ENCODE measurements around the gene SLC7A1. TPM values are rescaled to one million over a fixed set of nuclear protein-coding genes. Genes with fewer than 3 reads are reported as not detected.

Gene SLC7A1
- total RNA-seq, 1 donor from 2014 or later: 91.5 TPM

DNA sequence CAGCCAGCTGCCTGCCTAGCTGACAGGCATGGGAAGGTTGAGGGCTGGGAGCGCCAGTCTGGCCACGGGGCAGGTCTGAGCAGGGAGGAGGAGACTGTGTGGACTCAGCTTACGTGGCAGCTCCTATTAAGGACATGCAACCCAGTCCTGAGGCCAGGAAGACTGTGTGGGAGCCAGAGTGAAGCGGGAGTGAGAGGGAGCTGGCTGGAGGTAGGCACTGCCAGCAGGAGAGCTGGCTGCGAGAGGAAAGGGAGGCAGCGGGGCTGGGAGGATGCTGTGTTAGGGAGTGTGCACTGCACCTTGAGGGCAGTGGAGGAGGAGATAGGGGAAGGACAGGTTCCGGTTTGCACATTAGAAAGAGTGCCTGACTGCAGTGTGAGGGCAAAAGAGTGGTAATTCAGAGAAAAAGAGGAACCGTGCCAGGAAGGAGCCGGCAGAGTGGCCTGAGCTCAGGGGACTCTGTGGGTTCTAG lies 99.2 kb downstream of the SLC7A1 start:
- TF ChIP-seq, protein P1, sequence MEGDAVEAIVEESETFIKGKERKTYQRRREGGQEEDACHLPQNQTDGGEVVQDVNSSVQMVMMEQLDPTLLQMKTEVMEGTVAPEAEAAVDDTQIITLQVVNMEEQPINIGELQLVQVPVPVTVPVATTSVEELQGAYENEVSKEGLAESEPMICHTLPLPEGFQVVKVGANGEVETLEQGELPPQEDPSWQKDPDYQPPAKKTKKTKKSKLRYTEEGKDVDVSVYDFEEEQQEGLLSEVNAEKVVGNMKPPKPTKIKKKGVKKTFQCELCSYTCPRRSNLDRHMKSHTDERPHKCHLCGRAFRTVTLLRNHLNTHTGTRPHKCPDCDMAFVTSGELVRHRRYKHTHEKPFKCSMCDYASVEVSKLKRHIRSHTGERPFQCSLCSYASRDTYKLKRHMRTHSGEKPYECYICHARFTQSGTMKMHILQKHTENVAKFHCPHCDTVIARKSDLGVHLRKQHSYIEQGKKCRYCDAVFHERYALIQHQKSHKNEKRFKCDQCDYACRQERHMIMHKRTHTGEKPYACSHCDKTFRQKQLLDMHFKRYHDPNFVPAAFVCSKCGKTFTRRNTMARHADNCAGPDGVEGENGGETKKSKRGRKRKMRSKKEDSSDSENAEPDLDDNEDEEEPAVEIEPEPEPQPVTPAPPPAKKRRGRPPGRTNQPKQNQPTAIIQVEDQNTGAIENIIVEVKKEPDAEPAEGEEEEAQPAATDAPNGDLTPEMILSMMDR (IDR thresholded peaks at IDR 0.05; ENCODE audit: insufficient read depth, low read length, poor library complexity, severe bottlenecking): no peak
- no peak for DNase-seq (ENCODE audit: low read depth)
- H3K4me3 ChIP-seq (ENCODE audit: low read depth, low read length): no peak overlapping the region
- no peaks in the 10 kb centered on the region for H3K36me3 ChIP-seq (ENCODE audit: control insufficient read depth, insufficient read depth, low read length)
- H3K27me3 ChIP-seq (ENCODE audit: control insufficient read depth, insufficient read depth, low read length): peaks cover 30% of the 10 kb centered on the region

DNA sequence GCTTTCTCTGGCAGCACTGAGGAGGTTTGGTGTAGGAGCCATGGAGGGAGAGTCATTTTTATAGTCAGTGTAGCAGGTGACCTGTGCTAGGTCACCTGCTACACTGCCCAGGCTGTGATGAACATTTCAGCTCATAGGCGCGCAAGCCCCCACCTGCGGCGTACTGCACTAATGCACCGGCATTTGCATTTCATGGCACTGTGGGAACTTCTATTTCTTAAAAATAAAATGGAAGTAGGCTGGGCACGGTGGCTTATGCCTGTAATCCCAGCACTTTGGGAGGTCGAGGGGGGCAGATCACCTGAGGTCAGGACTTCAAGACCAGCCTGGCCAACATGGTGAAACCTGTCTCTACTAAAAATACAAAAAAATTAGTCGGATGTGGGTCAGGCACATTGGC lies 101.0 kb downstream of the SLC7A1 start:
- TF ChIP-seq, protein P1 (IDR thresholded peaks at IDR 0.05; ENCODE audit: insufficient read depth, low read length, poor library complexity, severe bottlenecking): no peak
- Histone ChIP-seq H3K4me3 (ENCODE audit: low read depth, low read length) (no peak overlapping the region), H3K27me3 (ENCODE audit: control insufficient read depth, insufficient read depth, low read length) (peaks cover 26% of the 10 kb centered on the region), H3K36me3 (ENCODE audit: control insufficient read depth, insufficient read depth, low read length) (no peaks in the 10 kb centered on the region)
- DNase-seq (ENCODE audit: low read depth): no peak

DNA sequence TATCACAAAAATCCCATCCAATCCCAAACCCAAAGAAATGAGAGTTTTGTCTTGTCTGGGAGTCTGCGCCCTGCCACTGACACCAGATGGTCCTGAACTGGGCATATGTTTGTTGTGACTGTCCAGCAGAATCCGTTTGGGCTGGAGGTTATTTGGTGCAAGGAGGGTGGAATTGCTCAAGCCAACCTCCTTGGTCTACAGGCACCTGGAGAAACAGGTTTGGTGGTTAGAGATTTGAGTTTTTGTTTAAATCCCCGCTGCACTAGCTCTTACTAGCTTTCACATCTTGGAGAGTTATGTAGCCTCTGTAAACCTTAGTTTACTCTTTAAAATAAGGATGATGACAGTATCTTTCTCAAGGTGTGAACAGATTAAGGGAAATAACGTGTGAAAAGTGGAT lies 101.7 kb downstream of the SLC7A1 start:
- TF ChIP-seq, protein P1 (IDR thresholded peaks at IDR 0.05; ENCODE audit: insufficient read depth, low read length, poor library complexity, severe bottlenecking): no peak
- Histone ChIP-seq H3K36me3 (ENCODE audit: control insufficient read depth, insufficient read depth, low read length) (no peaks in the 10 kb centered on the region), H3K4me3 (ENCODE audit: low read depth, low read length) (no peak overlapping the region), H3K27me3 (ENCODE audit: control insufficient read depth, insufficient read depth, low read length) (peaks cover 23% of the 10 kb centered on the region)
- no peak for DNase-seq (ENCODE audit: low read depth)

DNA sequence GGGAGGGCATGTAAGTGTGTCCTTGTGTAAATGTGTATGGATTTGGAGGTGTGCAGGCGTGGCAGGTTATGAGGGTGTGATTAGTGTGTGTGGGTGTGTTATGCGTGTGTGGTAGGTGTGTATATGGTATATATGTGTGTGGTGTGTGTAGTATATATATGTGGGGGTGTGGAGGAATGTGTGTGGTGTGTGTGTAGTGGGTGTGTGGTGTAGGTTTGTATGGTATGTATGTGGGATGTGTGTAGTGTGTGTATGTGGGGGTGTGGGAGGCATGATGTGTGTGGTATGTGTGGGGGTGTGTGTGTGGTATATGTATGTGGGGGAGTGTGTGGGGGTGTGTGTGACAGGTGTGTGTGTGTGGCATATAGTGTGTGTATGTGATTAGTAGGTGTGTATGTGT lies 104.2 kb downstream of the SLC7A1 start:
- H3K36me3 ChIP-seq (ENCODE audit: control insufficient read depth, insufficient read depth, low read length): no peaks in the 10 kb centered on the region
- peaks cover 11% of the 10 kb centered on the region for H3K27me3 ChIP-seq (ENCODE audit: control insufficient read depth, insufficient read depth, low read length)
- DNase-seq (ENCODE audit: low read depth): no peak
- H3K4me3 ChIP-seq (ENCODE audit: low read depth, low read length): no peak overlapping the region
- TF ChIP-seq, protein P1 (IDR thresholded peaks at IDR 0.05; ENCODE audit: insufficient read depth, low read length, poor library complexity, severe bottlenecking): no peak

DNA sequence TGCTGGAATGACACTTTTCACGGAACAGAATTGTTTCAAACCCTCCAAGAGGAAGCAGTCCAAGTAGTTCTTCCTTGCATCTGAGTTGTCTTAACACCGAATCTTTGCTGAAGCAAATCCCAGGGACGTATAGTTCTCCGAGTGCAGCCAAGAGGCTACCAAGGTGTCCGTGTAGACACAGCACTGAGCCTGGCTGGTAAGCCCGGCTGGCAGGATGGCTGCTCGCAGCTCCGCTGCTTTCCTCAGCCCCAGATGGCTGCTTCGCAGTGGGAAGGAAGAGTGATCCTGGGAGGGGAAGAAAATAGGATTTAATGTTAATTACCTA lies 105.0 kb downstream of the SLC7A1 start:
- peaks cover 8% of the 10 kb centered on the region for H3K27me3 ChIP-seq (ENCODE audit: control insufficient read depth, insufficient read depth, low read length)
- no peak overlapping the region for H3K4me3 ChIP-seq (ENCODE audit: low read depth, low read length)
- TF ChIP-seq, protein P1 (IDR thresholded peaks at IDR 0.05; ENCODE audit: insufficient read depth, low read length, poor library complexity, severe bottlenecking): no peak
- DNase-seq (ENCODE audit: low read depth): no peak
- no peaks in the 10 kb centered on the region for H3K36me3 ChIP-seq (ENCODE audit: control insufficient read depth, insufficient read depth, low read length)
